ENCODE results near the gene RTL10.

The RTL10 gene

GRCh38 chr22:19826619-19826950 is 28.1 kb downstream of the RTL10 start:
- no peak for DNase-seq (ENCODE audit: low read depth in 2 of 3, low spot score in 1 of 3)

DNA sequence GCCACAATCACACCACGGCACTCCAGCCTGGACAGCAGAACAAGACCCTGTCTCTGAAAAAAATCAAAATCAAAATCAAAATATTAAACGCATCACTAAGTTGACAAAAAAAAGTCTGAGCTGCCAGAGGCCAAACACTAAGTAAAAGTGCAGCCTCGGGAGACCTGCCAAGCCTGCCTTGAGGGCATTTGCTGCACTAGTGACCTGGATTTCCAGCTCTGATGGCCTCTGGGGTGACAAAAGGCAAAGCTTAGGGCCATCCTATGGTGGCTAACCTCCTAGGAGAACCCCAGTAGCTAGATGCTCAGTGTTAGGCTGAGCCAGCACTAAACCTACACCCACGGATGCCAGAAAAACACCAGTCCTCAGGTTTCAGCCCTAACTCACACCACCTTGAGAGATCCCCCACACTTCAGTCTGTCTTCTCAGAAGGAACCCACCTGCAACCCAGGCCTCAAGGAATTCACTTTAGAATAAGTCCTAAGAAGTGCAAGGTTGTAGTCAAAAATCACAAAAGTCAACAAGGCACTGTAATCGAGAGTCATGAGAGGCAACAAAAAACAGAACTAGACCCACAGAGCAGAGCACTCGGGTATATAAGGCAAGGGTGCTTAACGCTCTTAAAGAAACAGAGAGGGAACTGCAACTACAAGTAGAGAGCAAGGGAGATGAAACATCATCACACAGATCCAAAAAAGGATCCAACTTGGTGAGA is 28.6 kb downstream of the RTL10 start:
- no peak for DNase-seq (ENCODE audit: low read depth in 2 of 3, low spot score in 1 of 3)

GRCh38 chr22:19824926-19825339 is 29.7 kb downstream of the RTL10 start:
- no peak for DNase-seq (ENCODE audit: low read depth in 2 of 3, low spot score in 1 of 3)

- no peak for DNase-seq (ENCODE audit: low read depth in 2 of 3, low spot score in 1 of 3)
Observed at GRCh38 chr22:19824212-19824925, 30.3 kb downstream of the RTL10 start.

DNA sequence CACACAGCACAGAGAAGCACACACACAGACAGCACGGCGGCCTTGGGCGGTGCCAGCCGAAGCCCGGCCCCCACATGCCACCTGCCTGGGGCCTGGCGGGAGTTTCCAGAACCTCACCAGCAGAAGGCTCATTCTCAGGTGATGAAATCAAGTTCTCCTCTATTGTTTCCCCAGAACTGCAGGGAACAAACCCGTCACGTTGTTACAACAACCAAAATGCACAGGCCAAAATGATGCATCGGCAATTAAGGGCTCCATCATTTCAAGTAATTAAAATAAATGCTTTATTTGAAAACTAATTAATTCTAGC is 30.8 kb downstream of the RTL10 start:
- no peak for DNase-seq (ENCODE audit: low read depth in 2 of 3, low spot score in 1 of 3)

- no peak for DNase-seq (ENCODE audit: low read depth in 2 of 3, low spot score in 1 of 3)
Observed at GRCh38 chr22:19823191-19823901, 31.3 kb downstream of the RTL10 start.

GRCh38 chr22:19822301-19823117 is 32.2 kb downstream of the RTL10 start:
- no peak for DNase-seq (ENCODE audit: low read depth in 2 of 3, low spot score in 1 of 3)

DNA sequence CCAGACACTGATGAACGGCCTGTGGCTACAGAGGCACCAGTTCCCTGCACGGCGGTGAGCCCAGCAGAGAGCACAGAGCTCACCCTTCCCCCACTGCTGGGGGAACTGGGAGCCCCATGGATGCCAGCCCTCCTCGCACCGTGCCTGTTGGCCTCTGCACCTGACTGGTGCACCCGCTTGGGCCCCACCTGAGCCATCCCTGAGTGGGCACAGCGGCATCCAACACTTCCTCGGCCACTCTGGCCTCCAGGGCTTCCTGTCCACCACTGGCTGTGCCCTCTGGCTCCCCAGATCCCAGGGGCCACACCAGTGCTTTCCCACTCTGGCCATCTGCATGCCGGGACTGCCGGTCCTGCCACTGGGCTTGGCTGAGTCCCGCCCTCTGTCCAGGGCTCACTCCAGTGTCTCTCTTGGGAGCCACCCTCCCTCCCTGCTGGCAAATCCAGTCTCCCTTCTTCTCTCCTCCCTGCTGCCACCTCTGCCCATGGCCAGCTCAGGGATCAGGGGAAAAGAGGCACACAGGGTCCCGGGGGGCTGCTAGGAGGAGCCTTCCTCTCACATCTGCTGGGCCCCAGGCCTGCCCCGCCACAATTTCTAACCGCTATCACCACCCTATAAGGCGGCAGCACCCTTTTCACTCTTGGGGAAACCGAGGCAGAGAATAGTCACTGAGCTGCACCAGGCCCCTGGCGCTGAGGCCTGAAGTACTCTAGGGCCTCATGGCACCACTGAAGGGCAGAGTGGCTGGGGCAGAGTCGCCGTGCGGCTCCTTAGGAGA is 33.0 kb downstream of the RTL10 start:
- no peak for DNase-seq (ENCODE audit: low read depth in 2 of 3, low spot score in 1 of 3)

DNA sequence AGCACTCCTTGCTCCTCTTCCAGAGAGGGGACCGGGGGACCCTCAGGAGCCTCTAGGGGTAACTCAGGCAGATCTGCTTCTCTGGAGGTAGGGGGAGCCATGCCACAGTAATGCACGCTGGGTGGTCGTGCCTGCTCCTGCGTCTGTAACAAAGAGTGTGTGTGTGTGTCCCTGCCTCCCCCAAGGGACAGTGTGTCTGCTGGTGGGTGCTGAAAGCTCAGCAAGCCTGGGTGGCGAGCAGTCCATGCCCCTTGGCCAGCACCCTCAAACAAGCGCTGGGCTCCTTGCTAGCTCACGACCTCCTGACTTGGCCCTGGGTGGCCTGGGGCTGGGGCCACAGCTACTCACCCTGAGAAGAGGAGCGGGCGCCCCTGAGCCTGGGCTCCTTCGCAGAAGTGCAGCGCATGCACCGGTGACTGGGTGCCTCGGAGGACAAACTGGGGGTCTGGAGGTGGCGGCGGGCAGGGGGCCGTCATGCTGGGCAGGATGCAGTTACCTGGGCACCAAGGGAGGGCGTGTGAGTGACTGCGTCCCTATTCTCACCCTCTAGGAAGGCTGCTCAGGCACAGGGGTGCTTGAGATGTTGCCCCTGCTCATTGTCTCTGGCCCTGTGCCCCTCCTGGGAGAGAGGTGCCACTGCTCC is 33.7 kb downstream of the RTL10 start:
- DNase-seq (ENCODE audit: low read depth in 2 of 3, low spot score in 1 of 3): no peak

- DNase-seq (ENCODE audit: low read depth in 2 of 3, low spot score in 1 of 3): no peak
Observed at GRCh38 chr22:19819911-19820879, 34.5 kb downstream of the RTL10 start.

DNA sequence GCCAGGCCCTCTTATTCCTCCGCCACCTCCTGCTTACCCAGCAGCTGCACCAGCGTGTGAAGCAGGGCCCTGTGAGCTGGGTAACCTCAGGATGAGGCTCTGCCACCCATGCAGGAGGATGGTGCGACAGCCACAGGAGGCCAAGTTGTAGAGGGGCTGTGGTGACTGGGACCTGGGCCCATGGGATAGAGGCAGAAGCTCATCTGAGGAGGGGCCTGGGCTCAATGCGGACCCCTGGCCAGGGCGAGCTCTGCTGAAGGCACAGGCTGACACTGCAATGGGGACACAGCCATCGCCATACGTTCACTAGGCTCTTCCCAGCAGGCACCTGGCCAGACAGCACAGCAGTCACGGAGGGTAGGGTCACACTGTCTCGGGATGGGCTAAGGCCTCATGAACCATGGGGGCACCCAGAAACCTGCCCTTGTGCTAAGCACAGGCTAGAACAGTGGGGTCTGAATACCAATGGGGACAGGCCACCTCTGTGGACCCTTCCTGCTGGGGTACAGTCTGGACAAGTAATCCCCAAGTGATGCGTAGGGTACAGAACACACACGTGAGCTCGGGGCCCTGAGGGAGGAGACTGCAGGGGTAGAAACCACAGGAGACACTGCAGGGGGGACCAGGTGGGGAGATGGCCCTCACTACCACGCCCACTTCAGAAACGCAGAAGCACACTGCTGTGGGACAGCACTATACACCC is 35.3 kb downstream of the RTL10 start:
- DNase-seq (ENCODE audit: low read depth in 2 of 3, low spot score in 1 of 3): no peak

DNA sequence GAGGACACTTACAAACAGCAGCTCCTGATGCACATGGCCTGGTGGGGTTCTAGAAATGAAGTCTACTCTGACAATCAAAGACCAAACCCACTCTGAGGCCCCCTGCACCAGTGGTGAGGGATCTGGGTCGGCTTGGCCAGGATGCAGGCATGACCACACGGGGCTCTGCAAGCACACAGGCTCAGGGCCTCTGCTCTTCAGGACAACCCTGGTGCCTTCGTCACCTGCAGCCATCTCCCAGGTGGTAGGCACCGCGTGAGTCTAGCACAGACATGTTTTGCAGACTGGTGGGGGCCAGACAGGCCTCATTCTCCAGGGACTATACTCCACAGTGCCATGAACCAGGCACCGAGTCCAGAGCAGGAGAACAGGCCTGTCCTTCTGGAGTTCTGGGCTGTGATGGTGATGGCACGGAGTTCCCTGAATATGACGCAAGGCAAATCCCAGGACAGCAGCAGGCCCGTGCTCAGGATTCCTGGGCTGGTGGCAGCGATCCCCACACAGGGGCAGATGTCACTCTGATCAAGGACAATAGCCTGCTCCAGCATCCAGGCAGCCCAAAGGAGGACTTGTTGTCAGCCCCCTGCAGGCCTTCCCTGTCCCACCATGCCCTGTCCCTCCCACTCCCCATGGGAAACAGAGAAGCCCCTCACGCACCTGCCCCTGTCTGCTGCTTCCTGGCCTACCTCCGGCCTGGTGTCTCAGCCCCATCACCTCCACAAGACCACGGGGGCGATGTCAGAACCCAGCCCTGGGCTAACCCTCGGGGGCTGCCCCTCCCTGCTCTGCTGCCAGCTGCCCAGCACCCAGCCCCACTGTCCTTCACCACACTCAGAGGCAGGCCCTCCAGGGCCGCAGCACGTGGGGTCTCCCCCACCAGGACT is 36.1 kb downstream of the RTL10 start:
- DNase-seq (ENCODE audit: low read depth in 2 of 3, low spot score in 1 of 3): no peak

GRCh38 chr22:19816372-19817119 is 38.1 kb downstream of the RTL10 start:
- no peak for DNase-seq (ENCODE audit: low read depth in 2 of 3, low spot score in 1 of 3)

DNA sequence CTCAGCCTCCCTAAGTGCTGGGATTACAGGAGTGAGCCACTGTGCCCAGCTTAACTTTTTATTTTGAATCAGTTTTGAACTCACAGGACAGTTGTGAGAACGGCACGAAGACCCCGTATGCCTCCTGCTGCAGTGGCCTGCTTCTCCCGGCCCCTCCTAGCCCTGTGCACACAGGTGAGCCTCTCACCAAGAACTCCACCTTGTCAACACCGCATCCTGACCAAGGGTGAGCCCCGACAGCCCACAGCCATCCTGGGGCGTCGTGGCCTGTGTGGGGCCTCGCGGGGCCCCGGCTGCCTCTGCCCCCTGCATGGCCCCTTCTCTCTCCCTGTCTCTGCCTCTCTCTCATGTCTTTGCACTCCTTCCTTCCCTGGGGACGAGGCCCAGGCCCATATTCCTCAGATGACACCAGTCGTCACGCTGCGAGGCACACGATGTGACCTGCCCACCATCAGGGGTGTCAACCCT is 38.8 kb downstream of the RTL10 start:
- no peak for DNase-seq (ENCODE audit: low read depth in 2 of 3, low spot score in 1 of 3)

DNA sequence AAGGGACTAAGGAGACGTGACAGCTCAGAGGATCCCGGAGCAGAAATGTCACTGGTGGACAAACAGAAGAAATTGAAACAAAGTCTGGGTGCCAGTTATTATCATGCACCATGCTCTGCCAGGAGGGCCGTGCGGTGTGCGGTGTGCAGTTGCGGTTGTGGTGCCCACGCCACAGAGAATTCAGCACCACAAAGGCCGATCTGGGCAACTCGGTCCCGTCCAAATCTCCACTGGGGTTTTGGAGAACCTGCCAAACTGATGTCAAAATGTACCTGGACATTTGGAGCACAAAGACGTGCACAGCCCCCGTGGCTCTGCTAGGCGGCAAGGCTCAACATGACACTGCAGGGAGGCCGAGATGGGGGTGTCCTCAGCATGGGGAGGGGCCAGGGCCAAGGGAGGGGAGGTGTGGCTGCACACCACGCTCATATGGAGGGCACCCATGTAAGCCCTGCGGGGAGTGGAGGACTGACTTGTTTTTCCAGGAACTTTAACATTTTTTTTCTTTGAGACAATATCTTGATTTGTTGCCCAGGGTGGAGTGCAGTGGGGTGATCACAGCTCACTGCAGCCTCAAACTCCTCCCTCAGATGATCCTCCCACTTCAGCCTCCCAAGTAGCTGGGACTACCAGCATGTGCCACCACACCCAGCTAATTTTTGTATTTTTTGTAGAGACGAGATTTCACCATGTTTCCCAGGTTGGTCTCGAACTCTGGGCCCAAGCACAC is 39.4 kb downstream of the RTL10 start:
- DNase-seq (ENCODE audit: low read depth in 2 of 3, low spot score in 1 of 3): no peak

DNA sequence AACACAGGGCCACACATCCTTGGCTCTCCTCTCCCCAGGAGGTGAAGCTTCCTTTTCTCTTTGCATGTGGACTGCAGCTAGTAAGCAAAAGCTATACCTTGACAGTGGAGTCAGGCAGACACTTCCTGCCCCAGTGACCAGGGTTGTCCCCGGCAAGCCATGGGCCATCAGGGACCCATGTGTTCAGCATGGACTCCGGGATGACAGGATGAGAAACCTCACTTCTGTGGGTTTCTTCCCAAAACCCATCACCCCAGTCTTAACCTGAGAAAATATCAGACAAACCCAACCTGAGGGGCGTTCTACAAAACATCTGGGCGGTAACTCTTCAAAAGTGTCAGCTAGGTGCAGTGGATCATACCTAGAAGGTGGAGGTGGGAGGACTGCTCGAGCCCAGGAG is 40.2 kb downstream of the RTL10 start:
- no peak for DNase-seq (ENCODE audit: low read depth in 2 of 3, low spot score in 1 of 3)
